HG03060 (cell line): Measurements from ENCODE around the gene CAPN13.

Experiments used
- ATAC-seq: cut with Tn5 transposase; IDR thresholded peaks from one replicate; pipeline ENCODE4 v1.9.1; 2021; ENCODE audit warnings: low read depth, moderate number of reproducible peaks; ENCODE audit not compliant: unreplicated experiment

CAPN13 gene

GRCh38 chr2:30807249-30807648 is at the start of gene CAPN13:
CAPN13 (minus strand) TSS chr2:30807446; CDS start chr2:30787325, 20,121 bp downstream.
- no peak for ATAC-seq

GRCh38 chr2:30847841-30848240 is 40.6 kb upstream of the CAPN13 start:
- no peak for ATAC-seq

GRCh38 chr2:30847329-30847728 is 40.1 kb upstream of the CAPN13 start:
- no peak for ATAC-seq

- ATAC-seq, result no peak
These were observed 21.3 kb upstream of the CAPN13 start for GRCh38 chr2:30828586-30828985.

GRCh38 chr2:30826916-30827315 is 19.7 kb upstream of the CAPN13 start:
- no peak for ATAC-seq

- ATAC-seq, result no peak
These were observed 19.2 kb upstream of the CAPN13 start for GRCh38 chr2:30826481-30826880.

GRCh38 chr2:30823452-30823851 is 16.2 kb upstream of the CAPN13 start:
- ATAC-seq, result no peak

GRCh38 chr2:30821960-30822359 is 14.7 kb upstream of the CAPN13 start:
- no peak for ATAC-seq

- ATAC-seq, result no peak
These were observed 13.3 kb upstream of the CAPN13 start for GRCh38 chr2:30820381-30821055.

GRCh38 chr2:30809938-30810337 is 2.7 kb upstream of the CAPN13 start:
- ATAC-seq, result no peak

- no peak for ATAC-seq
These were observed 1.4 kb upstream of the CAPN13 start for GRCh38 chr2:30808695-30809094.

- ATAC-seq, result no peak
These were observed 4.0 kb downstream of the CAPN13 start for GRCh38 chr2:30803281-30803680.

GRCh38 chr2:30802611-30803010 is 4.6 kb downstream of the CAPN13 start:
- no peak for ATAC-seq

GRCh38 chr2:30801821-30802455 is 5.3 kb downstream of the CAPN13 start:
- ATAC-seq, result no peak

GRCh38 chr2:30800159-30800558 is 7.1 kb downstream of the CAPN13 start:
- ATAC-seq, result no peak

GRCh38 chr2:30799366-30799765 is 7.9 kb downstream of the CAPN13 start:
- no peak for ATAC-seq

- ATAC-seq, result no peak
These were observed 8.7 kb downstream of the CAPN13 start for GRCh38 chr2:30798536-30798991.

GRCh38 chr2:30797381-30798015 is 9.7 kb downstream of the CAPN13 start:
- no peak for ATAC-seq

- ATAC-seq, result no peak
These were observed 10.5 kb downstream of the CAPN13 start for GRCh38 chr2:30796699-30797098.

GRCh38 chr2:30792521-30792920 is 14.7 kb downstream of the CAPN13 start:
- no peak for ATAC-seq

- no peak for ATAC-seq
These were observed 16.4 kb downstream of the CAPN13 start for GRCh38 chr2:30790879-30791278.
